Kidney (tissue), 14 donors: ENCODE measurements around the gene DICER1. TPM values are rescaled to one million over a fixed set of nuclear protein-coding genes. Genes with fewer than 3 reads are reported as not detected.
A peak's percentile ranks its signal among the peaks of the same experiment; 100 is the strongest.

Experiments used
- DNase-seq, 5 donors: peaks; one replicate each; pipeline ENCODE4 v3.0.0-alpha.2; 2013 to 2020
- FAIRE-seq: peaks from 2 replicates; lab custom pipeline; 2012; peaks lifted over from hg19 to GRCh38; lab: Jason Lieb, UNC
- H3K27ac ChIP-seq, 2 donors: one replicate each; pipeline ENCODE4 v1.7.0; 2013; ENCODE audit warnings: low read depth in 2 of 2, low read length in 2 of 2, inconsistent platforms in 1 of 2
- H3K27me3 ChIP-seq: one replicate; pipeline ENCODE4 v1.7.1; 2013; ENCODE audit warnings: low read length, inconsistent platforms; ENCODE audit not compliant: control insufficient read depth, insufficient read depth
- H3K36me3 ChIP-seq, 3 donors: one replicate each; pipeline versions ENCODE4 v1.7.0 to v1.7.1; 2013; ENCODE audit warnings: low read length in 3 of 3, control low read depth in 1 of 3, inconsistent platforms in 1 of 3; ENCODE audit not compliant: insufficient read depth in 3 of 3, control insufficient read depth in 2 of 3
- H3K4me1 ChIP-seq, 3 donors: one replicate each; pipeline versions ENCODE4 v1.7.0 to v1.7.1; 2013; ENCODE audit warnings: low read length in 3 of 3, inconsistent platforms in 1 of 3, low read depth in 1 of 3; ENCODE audit not compliant: control insufficient read depth in 2 of 3, insufficient read depth in 2 of 3
- H3K4me3 ChIP-seq, 3 donors: one replicate each; pipeline versions ENCODE4 v1.7.0 to v1.8.1; 2013; ENCODE audit warnings: low read length in 3 of 3, control low read depth in 1 of 3, inconsistent platforms in 1 of 3
- H3K9ac ChIP-seq, 3 donors: one replicate each; pipeline versions ENCODE4 v1.7.0 to v1.7.1; 2013; ENCODE audit warnings: low read length in 3 of 3, control low read depth in 1 of 3, inconsistent platforms in 1 of 3
- H3K9me3 ChIP-seq, 3 donors: one replicate each; pipeline versions ENCODE4 v1.7.0 to v1.7.1; 2013; ENCODE audit warnings: low read length in 3 of 3, control low read depth in 1 of 3, inconsistent platforms in 1 of 3; ENCODE audit not compliant: control insufficient read depth in 2 of 3, insufficient read depth in 1 of 3
- CTCF ChIP-seq: IDR thresholded peaks from 3 replicates; pipeline ENCODE4 v1.5.1; 2012; ENCODE audit warnings: mild to moderate bottlenecking, moderate library complexity, borderline replicate concordance; ENCODE audit not compliant: insufficient read depth; ENCODE audit errors: extremely low read depth
- intact Hi-C: fragments of 100-400 bp; cut with DNase I; formaldehyde crosslinking; loops from one replicate; pipeline ENCODE4 v1.11.1; 2022
- polyA plus RNA-seq: library from polyadenylated mRNA; stranded (reverse); fragments of 350-450 nt; fragmentation: Illumina TruSeq; extraction: RNeasy Lipid Tissue Mini Kit (QIAGEN cat#74804); gene quantifications from one replicate; pipeline ENCODE4 v1.2.3, GENCODE V29; 2014; ENCODE audit warnings: low read depth, low replicate concordance; ENCODE audit not compliant: insufficient read depth
- total RNA-seq: library from RNA; stranded (reverse); fragmentation: NEBNext Ultra II Directional; extraction: Animal tissue kit (Norgen Biotek cat#: 25700); gene quantifications from one replicate; pipeline ENCODE4 v1.2.1, GENCODE V29; 2021
- donor health status: control.
- donor health status: control.
- donor health status: control.
- donor health status: control.
- donor health status: control.
- donor health status: DM: yes; HTN: yes; CAD: no.
- donor health status: Normal renal cell carcinoma (clear cell type).

The DICER1 gene
- total and polyA plus RNA-seq, 2 donors from 2014 or later, result 6.0 to 83.6 TPM

GRCh38 chr14:95125221-95125620 lies 32.1 kb downstream of the DICER1 start:
- Histone ChIP-seq H3K36me3 (peaks cover 8 to 18% (median 13%) of the 10 kb centered on the region in 3 donors), H3K27ac (no peak overlapping the region), H3K9ac (no peak overlapping the region), H3K27me3 (no peaks in the 10 kb centered on the region), H3K4me1 (no peaks in the 10 kb centered on the region), H3K4me3 (no peak overlapping the region), H3K9me3 (no peaks in the 10 kb centered on the region)
- DNase-seq (peak in 4 of 5 donors; percentile 57 to 77 (median 71)), FAIRE-seq (no peak)
- TF ChIP-seq CTCF, result no peak
- intact Hi-C loops, result no loop called here

- DNase-seq, result no peak
- intact Hi-C loops, result no loop called here
- peaks cover 8 to 18% (median 12%) of the 10 kb centered on the region in 3 donors for H3K36me3 ChIP-seq
- H3K4me3 ChIP-seq, result no peak overlapping the region
- no peaks in the 10 kb centered on the region for H3K9me3 ChIP-seq
- H3K4me1 ChIP-seq, result no peaks in the 10 kb centered on the region
- no peak for TF ChIP-seq CTCF
- H3K27me3 ChIP-seq, result no peaks in the 10 kb centered on the region
- no peak for FAIRE-seq
- no peak overlapping the region for H3K9ac ChIP-seq
- H3K27ac ChIP-seq, result no peak overlapping the region
Observed at GRCh38 chr14:95123891-95124579, 33.3 kb downstream of the DICER1 start.

- FAIRE-seq, result no peak
- Histone ChIP-seq H3K4me1 (no peaks in the 10 kb centered on the region), H3K9ac (no peak overlapping the region), H3K9me3 (no peaks in the 10 kb centered on the region), H3K27ac (no peak overlapping the region), H3K27me3 (no peaks in the 10 kb centered on the region), H3K4me3 (no peak overlapping the region), H3K36me3 (peaks cover 8 to 18% (median 10%) of the 10 kb centered on the region in 3 donors)
- no peak for TF ChIP-seq CTCF
- intact Hi-C loops, result no loop called here
- no peak for DNase-seq
Observed at GRCh38 chr14:95122621-95122945, 34.7 kb downstream of the DICER1 start.
